MCF 10A (cell line): Measurements from ENCODE around the gene CBX6. TPM values are rescaled to one million over a fixed set of nuclear protein-coding genes. Genes with fewer than 3 reads are reported as not detected.
A peak's percentile ranks its signal among the peaks of the same experiment; 100 is the strongest.

ENCODE experiments used
- BruUV-seq: library from RNA; stranded (reverse); fragments of 400-500 nt; replicated peaks from 2 replicates; lab custom pipeline; 2021; lab: Mats Ljungman, UMichigan
- CTCF ChIA-PET: fragments of 300-600 bp; sonication (Branson Sonifier 250); formaldehyde crosslinking; extraction: SDS; loops from one replicate; lab custom pipeline; 2021; ENCODE audit warnings: antibody characterized with exemption, inconsistent platforms; lab: Yijun Ruan, JAX
- POLR2A ChIA-PET: fragments of 300-600, 350-650 bp; sonication (Branson Sonifier 250); formaldehyde crosslinking; extraction: SDS; loops from one replicate; lab custom pipeline; 2020; ENCODE audit warnings: antibody characterized with exemption, inconsistent platforms; lab: Yijun Ruan, JAX
- DNase-seq: peaks from one replicate; pipeline ENCODE4 v3.0.0-alpha.2; 2018; ENCODE audit not compliant: unreplicated experiment
- H3K27ac Mint-ChIP-seq: one replicate; pipeline ENCODE4 v1.8.0; 2022; ENCODE audit warnings: mild to moderate bottlenecking, low read depth, mixed read lengths; ENCODE audit not compliant: unreplicated experiment
- H3K27me3 Mint-ChIP-seq: one replicate; pipeline ENCODE4 v1.8.0; 2022; ENCODE audit warnings: mixed read lengths; ENCODE audit not compliant: insufficient read depth, unreplicated experiment
- H3K36me3 Mint-ChIP-seq: one replicate; pipeline ENCODE4 v1.8.0; 2022; ENCODE audit warnings: mild to moderate bottlenecking, moderate library complexity, mixed read lengths; ENCODE audit not compliant: insufficient read depth, unreplicated experiment
- H3K4me1 Mint-ChIP-seq: one replicate; pipeline ENCODE4 v1.8.0; 2022; ENCODE audit warnings: mixed read lengths; ENCODE audit not compliant: insufficient read depth, unreplicated experiment
- H3K4me3 Mint-ChIP-seq: one replicate; pipeline ENCODE4 v1.8.0; 2022; ENCODE audit warnings: mild to moderate bottlenecking, moderate library complexity, mixed read lengths; ENCODE audit not compliant: unreplicated experiment
- H3K9me3 Mint-ChIP-seq: one replicate; pipeline ENCODE4 v1.8.0; 2022; ENCODE audit warnings: mixed read lengths; ENCODE audit not compliant: unreplicated experiment
- intact Hi-C: fragments of 100-400 bp; cut with micrococcal nuclease; formaldehyde crosslinking; loops from 2 replicates; pipeline ENCODE4 v1.14.1; 2022
- total RNA-seq: library from RNA; stranded (reverse); gene quantifications from 2 replicates; pipeline ENCODE4 v1.2.3, GENCODE V29; 2022
- TF ChIP-seq, protein P1 (sequence below): fragments of 200-600 bp; IDR thresholded peaks from one replicate; pipeline ENCODE4 v1.8.0; 2022; ENCODE audit warnings: antibody characterized with exemption, mild to moderate bottlenecking; ENCODE audit not compliant: unreplicated experiment

The CBX6 gene
- total RNA-seq, 1 experiment from 2014 or later, result 22.9 TPM

DNA sequence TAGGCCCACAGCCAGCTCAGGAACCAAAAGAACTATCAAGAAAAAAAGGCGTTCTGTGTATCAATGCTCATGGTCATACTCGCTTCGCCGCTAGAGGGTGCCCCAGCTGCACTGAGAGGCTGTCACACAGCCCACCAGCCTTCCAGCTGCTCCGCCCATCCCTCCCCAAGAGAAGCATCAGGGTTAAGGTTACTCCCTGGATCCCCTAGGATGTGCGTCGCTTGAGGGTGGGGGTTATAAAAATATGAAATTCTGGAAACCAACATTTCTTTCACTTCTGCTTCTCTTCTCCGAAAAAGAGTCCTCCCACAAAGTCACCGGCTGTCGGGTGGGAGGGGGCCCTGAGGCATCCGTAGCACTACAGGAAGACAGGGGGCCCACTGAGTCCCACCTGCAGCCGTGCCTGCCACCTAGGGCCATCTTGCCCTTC lies 1.7 kb downstream of the CBX6 start:
- ChIA-PET POLR2A (interaction anchor here (0.6 to 2.9 kb wide), 11 partner anchors 11 to 449 kb away, joined by 3 to 16 read pairs (median 4); partner anchors contain the start of genes CBX7 and RPL3), CTCF (interaction anchor here (0.6 to 3.9 kb wide), 53 partner anchors 9 to 721 kb away, joined by 3 to 65 read pairs (median 5); partner anchors contain the start of genes APOBEC3C and RPL3)
- no peaks in the 10 kb centered on the region for H3K9me3 Mint-ChIP-seq
- H3K27ac Mint-ChIP-seq, result no peak overlapping the region
- DNase-seq, result peak; percentile 78
- H3K4me3 Mint-ChIP-seq, result peak overlapping the region; percentile 82
- peaks cover 9% of the 10 kb centered on the region for H3K36me3 Mint-ChIP-seq
- BruUV-seq, result no TSS peak
- TF ChIP-seq, protein P1, sequence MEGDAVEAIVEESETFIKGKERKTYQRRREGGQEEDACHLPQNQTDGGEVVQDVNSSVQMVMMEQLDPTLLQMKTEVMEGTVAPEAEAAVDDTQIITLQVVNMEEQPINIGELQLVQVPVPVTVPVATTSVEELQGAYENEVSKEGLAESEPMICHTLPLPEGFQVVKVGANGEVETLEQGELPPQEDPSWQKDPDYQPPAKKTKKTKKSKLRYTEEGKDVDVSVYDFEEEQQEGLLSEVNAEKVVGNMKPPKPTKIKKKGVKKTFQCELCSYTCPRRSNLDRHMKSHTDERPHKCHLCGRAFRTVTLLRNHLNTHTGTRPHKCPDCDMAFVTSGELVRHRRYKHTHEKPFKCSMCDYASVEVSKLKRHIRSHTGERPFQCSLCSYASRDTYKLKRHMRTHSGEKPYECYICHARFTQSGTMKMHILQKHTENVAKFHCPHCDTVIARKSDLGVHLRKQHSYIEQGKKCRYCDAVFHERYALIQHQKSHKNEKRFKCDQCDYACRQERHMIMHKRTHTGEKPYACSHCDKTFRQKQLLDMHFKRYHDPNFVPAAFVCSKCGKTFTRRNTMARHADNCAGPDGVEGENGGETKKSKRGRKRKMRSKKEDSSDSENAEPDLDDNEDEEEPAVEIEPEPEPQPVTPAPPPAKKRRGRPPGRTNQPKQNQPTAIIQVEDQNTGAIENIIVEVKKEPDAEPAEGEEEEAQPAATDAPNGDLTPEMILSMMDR, result peak; percentile 89
- peaks cover 21% of the 10 kb centered on the region for H3K4me1 Mint-ChIP-seq
- intact Hi-C loops, result loop anchor here (1.0 to 5.0 kb wide), 5 partner anchors 52 to 447 kb away; partner anchors contain the start of genes APOBEC3B and RPL3
- H3K27me3 Mint-ChIP-seq, result peaks cover 32% of the 10 kb centered on the region

DNA sequence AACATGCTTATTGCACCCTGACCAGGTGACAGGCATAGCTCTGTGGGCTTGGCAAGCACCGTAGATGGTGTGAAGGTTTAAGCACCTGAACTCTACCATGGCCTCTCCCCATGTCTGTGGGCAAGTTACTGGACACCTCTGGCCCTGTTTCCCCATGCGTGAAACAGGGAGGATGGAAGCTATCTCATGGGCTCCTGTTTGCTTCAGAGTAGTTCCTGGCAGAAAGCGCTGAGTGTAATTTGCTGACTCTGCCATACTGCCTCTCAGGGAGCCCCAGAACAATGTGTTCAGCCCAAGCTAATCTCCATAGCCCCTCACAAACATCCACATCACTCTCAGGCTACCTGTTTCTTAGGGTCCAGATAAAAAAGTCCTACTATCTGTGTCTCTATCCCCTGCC lies 2.4 kb downstream of the CBX6 start:
- TSS peak; percentile 30 for BruUV-seq
- peaks cover 12% of the 10 kb centered on the region for H3K36me3 Mint-ChIP-seq
- TF ChIP-seq, protein P1, result no peak
- no peak overlapping the region for H3K27ac Mint-ChIP-seq
- no peaks in the 10 kb centered on the region for H3K9me3 Mint-ChIP-seq
- POLR2A ChIA-PET, result interaction anchor here (0.6 to 2.9 kb wide), 9 partner anchors 12 to 450 kb away, joined by 3 to 16 read pairs (median 5); partner anchors contain the start of gene RPL3
- intact Hi-C loops, result loop anchor here (1.0 to 5.0 kb wide), 6 partner anchors 53 to 448 kb away; partner anchors contain the start of genes APOBEC3B and RPL3
- peaks cover 25% of the 10 kb centered on the region for H3K27me3 Mint-ChIP-seq
- H3K4me1 Mint-ChIP-seq, result peaks cover 21% of the 10 kb centered on the region
- no peak overlapping the region for H3K4me3 Mint-ChIP-seq
- CTCF ChIA-PET, result interaction anchor here (0.5 to 3.9 kb wide), 54 partner anchors 8 to 641 kb away, joined by 3 to 65 read pairs (median 5); partner anchors contain the start of genes APOBEC3C and RPL3
- DNase-seq, result no peak

DNA sequence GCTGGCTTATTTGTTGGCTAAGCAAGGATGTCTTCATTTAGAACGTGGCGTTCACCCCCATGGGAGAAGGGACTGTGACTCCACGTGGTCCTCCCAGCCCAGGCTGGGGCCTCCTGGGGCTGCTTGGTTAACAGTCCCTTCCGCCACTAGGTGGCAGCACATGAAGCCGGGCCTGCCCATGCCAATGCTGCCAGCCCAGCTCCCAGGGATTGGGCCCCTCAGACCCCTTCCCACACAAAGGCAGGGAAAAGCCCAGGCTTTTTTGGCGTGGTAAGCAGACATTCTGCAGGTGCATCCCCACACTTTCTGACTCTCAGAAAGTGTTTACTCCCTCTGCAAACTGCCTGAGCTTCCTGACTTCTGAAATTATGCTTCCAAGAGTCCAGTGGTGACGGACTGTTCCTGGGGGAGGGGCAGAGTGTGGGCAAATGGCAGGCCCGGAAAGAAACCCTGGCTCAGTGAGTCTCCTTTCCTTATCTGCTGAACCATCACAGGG lies 3.1 kb downstream of the CBX6 start:
- POLR2A ChIA-PET, result interaction anchor here (0.6 to 1.3 kb wide), 2 partner anchors 112 to 253 kb away, joined by 3 to 6 read pairs; no protein-coding TSS in a partner anchor
- peaks cover 19% of the 10 kb centered on the region for H3K4me1 Mint-ChIP-seq
- H3K4me3 Mint-ChIP-seq, result no peak overlapping the region
- H3K27ac Mint-ChIP-seq, result no peak overlapping the region
- peak; percentile 72 for DNase-seq
- peaks cover 12% of the 10 kb centered on the region for H3K36me3 Mint-ChIP-seq
- TF ChIP-seq, protein P1, result peak; percentile 74
- H3K9me3 Mint-ChIP-seq, result no peaks in the 10 kb centered on the region
- BruUV-seq, result no TSS peak
- peaks cover 18% of the 10 kb centered on the region for H3K27me3 Mint-ChIP-seq
- CTCF ChIA-PET, result interaction anchor here (0.5 to 3.9 kb wide), 32 partner anchors 8 to 450 kb away, joined by 3 to 65 read pairs (median 8); partner anchors contain the start of genes APOBEC3B, APOBEC3C and RPL3
- intact Hi-C loops, result loop anchor here (1.0 kb wide), 1 partner anchor 101 kb away; no protein-coding TSS in a partner anchor

DNA sequence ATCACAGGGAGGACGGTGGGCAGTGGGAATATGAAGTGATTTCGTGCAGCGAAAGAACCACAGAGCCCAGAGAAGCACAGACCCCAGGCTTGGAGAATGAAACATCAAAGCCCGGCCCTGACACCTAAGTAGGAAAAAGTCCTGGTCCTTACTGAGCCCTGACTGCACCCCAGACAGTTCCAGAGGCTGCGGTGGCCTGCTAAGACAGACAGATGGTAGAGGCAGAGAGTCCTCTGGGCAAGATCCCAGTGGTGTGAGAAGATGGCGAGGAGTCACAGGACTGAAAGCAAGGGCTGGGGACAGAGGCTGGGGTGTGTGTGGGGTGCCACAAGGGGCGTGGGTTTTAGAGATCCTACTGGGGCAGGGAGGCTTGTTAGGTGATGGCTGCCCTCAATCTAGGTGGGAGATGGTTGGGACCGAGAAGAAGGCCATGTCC lies 3.7 kb downstream of the CBX6 start:
- intact Hi-C loops, result no loop called here
- POLR2A ChIA-PET, result no interaction called here
- H3K27ac Mint-ChIP-seq, result peak overlapping the region; percentile 16
- no TSS peak for BruUV-seq
- H3K9me3 Mint-ChIP-seq, result no peaks in the 10 kb centered on the region
- H3K27me3 Mint-ChIP-seq, result peaks cover 12% of the 10 kb centered on the region
- H3K4me1 Mint-ChIP-seq, result peaks cover 14% of the 10 kb centered on the region
- CTCF ChIA-PET, result interaction anchor here (0.7 to 3.9 kb wide), 9 partner anchors 10 to 250 kb away, joined by 3 to 65 read pairs (median 13); partner anchors contain the start of gene APOBEC3B
- DNase-seq, result no peak
- H3K4me3 Mint-ChIP-seq, result no peak overlapping the region
- TF ChIP-seq, protein P1, result no peak
- H3K36me3 Mint-ChIP-seq, result peaks cover 12% of the 10 kb centered on the region
